NT2/D1 (cell line): ENCODE data around the gene TRABD2B.

Experiments
- YY1 ChIP-seq: IDR thresholded peaks from 2 replicates; pipeline ENCODE4 v1.6.1; 2011; ENCODE audit not compliant: insufficient read length, insufficient read depth
- ZNF274 ChIP-seq: IDR thresholded peaks from 2 replicates; pipeline ENCODE4 v1.6.1; 2011; ENCODE audit warnings: mild to moderate bottlenecking, low read depth, low read length

DNA sequence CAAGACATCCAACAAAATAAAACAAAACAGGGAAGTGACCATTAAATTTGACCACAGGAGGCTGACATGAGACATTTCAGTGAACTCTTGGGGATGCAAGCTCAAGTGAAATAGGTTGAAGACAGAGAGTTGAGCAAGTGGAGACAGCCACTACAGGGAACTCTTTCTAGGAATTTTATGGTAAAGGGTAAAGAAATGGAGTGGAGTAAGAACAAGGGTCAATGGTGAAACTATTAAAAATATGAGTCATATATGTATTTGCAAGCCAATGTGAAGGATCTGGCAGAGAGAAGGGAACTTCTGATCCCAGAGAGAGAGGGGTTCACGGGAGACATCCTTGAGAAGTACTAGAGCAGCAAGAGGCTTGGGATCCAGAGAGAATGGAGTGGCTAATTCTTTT lies 9.1 kb upstream of the TRABD2B start:
- TF ChIP-seq ZNF274 (no peak), YY1 (no peak)
